ENCODE results near the gene EML4.

DNA sequence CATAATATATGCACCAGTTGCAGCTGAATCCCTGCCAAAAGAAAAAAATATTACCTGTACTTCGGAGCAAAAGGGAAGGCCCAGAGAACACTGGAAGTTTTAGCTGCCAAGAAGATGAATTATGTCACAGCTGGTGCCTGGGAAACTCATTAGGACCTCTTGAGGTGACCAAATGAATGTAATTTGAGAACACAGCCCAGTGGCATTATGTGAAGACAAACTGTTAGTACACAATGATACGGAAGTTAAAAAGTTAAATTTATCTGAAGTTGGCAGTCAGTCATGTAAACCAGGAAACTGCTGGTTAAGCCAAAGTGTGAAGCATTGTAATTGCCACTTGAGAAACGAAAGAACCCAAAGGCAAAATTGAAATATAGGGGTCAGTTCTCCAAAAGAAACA, 80.7 kb downstream of the EML4 start:
- TF ChIP-seq, protein P1, sequence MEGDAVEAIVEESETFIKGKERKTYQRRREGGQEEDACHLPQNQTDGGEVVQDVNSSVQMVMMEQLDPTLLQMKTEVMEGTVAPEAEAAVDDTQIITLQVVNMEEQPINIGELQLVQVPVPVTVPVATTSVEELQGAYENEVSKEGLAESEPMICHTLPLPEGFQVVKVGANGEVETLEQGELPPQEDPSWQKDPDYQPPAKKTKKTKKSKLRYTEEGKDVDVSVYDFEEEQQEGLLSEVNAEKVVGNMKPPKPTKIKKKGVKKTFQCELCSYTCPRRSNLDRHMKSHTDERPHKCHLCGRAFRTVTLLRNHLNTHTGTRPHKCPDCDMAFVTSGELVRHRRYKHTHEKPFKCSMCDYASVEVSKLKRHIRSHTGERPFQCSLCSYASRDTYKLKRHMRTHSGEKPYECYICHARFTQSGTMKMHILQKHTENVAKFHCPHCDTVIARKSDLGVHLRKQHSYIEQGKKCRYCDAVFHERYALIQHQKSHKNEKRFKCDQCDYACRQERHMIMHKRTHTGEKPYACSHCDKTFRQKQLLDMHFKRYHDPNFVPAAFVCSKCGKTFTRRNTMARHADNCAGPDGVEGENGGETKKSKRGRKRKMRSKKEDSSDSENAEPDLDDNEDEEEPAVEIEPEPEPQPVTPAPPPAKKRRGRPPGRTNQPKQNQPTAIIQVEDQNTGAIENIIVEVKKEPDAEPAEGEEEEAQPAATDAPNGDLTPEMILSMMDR (IDR thresholded peaks at IDR 0.05): no peak
- TF ChIP-seq EZH2 (IDR thresholded peaks at IDR 0.05): no peak

All from neural progenitor cell (in vitro differentiated cells).